Spinal cord (tissue), 4 donors: ENCODE measurements around the gene ZNF195. TPM values are rescaled to one million over a fixed set of nuclear protein-coding genes. Genes with fewer than 3 reads are reported as not detected.

Experiments used
- polyA plus RNA-seq, 2 donors: library from polyadenylated mRNA; unstranded; fragments of 120-200 nt; gene quantifications; one replicate each; pipeline ENCODE4 v1.2.1, GENCODE V29; 2013; ENCODE audit not compliant: insufficient read length in 2 of 2
- small RNA-seq: library from RNA; depleted of rRNA; stranded (forward); fragments of <200 nt; gene quantifications from one replicate; pipeline ENCODE3, GENCODE V24; 2014; ENCODE audit warnings: low replicate concordance
- total RNA-seq, 2 donors: library from RNA; depleted of rRNA in 1 of 2; stranded (reverse); fragments of 120-200 nt in 1 of 2; fragments of >200 nt in 1 of 2; gene quantifications; one replicate each; pipeline versions ENCODE4 v1.2.3 to v1.2.4, GENCODE V29; 2013 to 2014

ZNF195 gene
- total and polyA plus RNA-seq, 4 donors = 32.0 to 38.8 (median 33.6) TPM

Small RNA genes lying within 50 kb of the gene (small RNA-seq; reads per million reads assigned to genes)
- gene AC123788.2 = not detected

Other genes starting within 250 kb of the ZNF195 start
- 10 to 100 TPM; 20.9 to 30.6 TPM for gene OSBPL5, start 213.8 kb downstream of the ZNF195 start, total RNA-seq
- gene OSBPL5, start 213.8 kb downstream of the ZNF195 start, polyA plus RNA-seq = 10 to 100 TPM; 38.9 to 54.0 TPM
- not detected for gene MRGPRG, start 160.3 kb downstream of the ZNF195 start, total RNA-seq
- not detected for gene MRGPRG, start 160.3 kb downstream of the ZNF195 start, polyA plus RNA-seq
- gene MRGPRE, start 146.7 kb downstream of the ZNF195 start, total RNA-seq = 1 to 10 TPM in 1 of 2 donors, under 1 TPM in 1; 0.33 to 6.6 TPM
- gene MRGPRE, start 146.7 kb downstream of the ZNF195 start, polyA plus RNA-seq = 1 to 10 TPM; 1.3 to 1.5 TPM